ENCODE results near the gene TUT4.

DNA sequence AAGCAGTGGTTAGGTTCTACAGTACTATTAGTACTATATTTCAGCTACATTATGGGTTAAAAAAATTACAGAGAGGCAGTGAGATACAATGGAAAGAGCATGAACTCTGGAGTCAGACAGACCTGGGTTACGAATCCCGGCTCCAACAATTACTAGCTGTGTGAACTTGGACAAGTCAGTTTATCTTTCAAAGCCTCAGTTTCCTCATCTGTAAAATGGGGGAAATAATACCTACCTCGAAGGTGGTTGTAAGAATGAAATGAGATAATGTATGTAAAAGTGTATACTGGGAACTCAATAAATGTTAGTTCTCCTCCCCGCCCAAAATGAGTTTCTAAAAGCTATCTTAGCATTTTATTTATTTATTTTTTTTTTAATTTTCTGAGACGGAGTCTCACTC, 89.0 kb downstream of the TUT4 start:
- TF ChIP-seq, protein P1, sequence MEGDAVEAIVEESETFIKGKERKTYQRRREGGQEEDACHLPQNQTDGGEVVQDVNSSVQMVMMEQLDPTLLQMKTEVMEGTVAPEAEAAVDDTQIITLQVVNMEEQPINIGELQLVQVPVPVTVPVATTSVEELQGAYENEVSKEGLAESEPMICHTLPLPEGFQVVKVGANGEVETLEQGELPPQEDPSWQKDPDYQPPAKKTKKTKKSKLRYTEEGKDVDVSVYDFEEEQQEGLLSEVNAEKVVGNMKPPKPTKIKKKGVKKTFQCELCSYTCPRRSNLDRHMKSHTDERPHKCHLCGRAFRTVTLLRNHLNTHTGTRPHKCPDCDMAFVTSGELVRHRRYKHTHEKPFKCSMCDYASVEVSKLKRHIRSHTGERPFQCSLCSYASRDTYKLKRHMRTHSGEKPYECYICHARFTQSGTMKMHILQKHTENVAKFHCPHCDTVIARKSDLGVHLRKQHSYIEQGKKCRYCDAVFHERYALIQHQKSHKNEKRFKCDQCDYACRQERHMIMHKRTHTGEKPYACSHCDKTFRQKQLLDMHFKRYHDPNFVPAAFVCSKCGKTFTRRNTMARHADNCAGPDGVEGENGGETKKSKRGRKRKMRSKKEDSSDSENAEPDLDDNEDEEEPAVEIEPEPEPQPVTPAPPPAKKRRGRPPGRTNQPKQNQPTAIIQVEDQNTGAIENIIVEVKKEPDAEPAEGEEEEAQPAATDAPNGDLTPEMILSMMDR (conservative IDR thresholded peaks at IDR 0.05) = no peak
- no peak for TF ChIP-seq ZFX (IDR thresholded peaks at IDR 0.05)

Data from C4-2B (cell line).